ENCODE measurements around the gene TSSK1B.

The TSSK1B gene

GRCh38 chr5:113397046-113397445, 37.7 kb downstream of the TSSK1B start:
- no peak for DNase-seq (ENCODE audit: extremely low read depth, insufficient read length)
- Histone ChIP-seq H3K36me3 (ENCODE audit: control insufficient read depth, insufficient read depth, low read length) (no peaks in the 10 kb centered on the region), H3K27me3 (replicated peaks; ENCODE audit: control insufficient read depth, insufficient read depth, low read length) (no peaks in the 10 kb centered on the region), H3K4me3 (replicated peaks; ENCODE audit: low read depth, low read length) (no peak overlapping the region)
- no peak for TF ChIP-seq CTCF (IDR thresholded peaks at IDR 0.05; ENCODE audit: insufficient read depth, low read length, poor library complexity, severe bottlenecking)

- Histone ChIP-seq H3K27me3 (replicated peaks; ENCODE audit: control insufficient read depth, insufficient read depth, low read length) (no peaks in the 10 kb centered on the region), H3K4me3 (replicated peaks; ENCODE audit: low read depth, low read length) (no peak overlapping the region), H3K36me3 (ENCODE audit: control insufficient read depth, insufficient read depth, low read length) (no peaks in the 10 kb centered on the region)
- no peak for TF ChIP-seq CTCF (IDR thresholded peaks at IDR 0.05; ENCODE audit: insufficient read depth, low read length, poor library complexity, severe bottlenecking)
- no peak for DNase-seq (ENCODE audit: extremely low read depth, insufficient read length)
Observed at GRCh38 chr5:113394658-113395057, 40.1 kb downstream of the TSSK1B start.

- DNase-seq (ENCODE audit: extremely low read depth, insufficient read length), result no peak
- Histone ChIP-seq H3K4me3 (replicated peaks; ENCODE audit: low read depth, low read length) (no peak overlapping the region), H3K27me3 (replicated peaks; ENCODE audit: control insufficient read depth, insufficient read depth, low read length) (no peaks in the 10 kb centered on the region), H3K36me3 (ENCODE audit: control insufficient read depth, insufficient read depth, low read length) (no peaks in the 10 kb centered on the region)
- no peak for TF ChIP-seq CTCF (IDR thresholded peaks at IDR 0.05; ENCODE audit: insufficient read depth, low read length, poor library complexity, severe bottlenecking)
Observed at GRCh38 chr5:113390224-113390623, 44.6 kb downstream of the TSSK1B start.

GRCh38 chr5:113389116-113389515, 45.7 kb downstream of the TSSK1B start:
- no peak overlapping the region for H3K4me3 ChIP-seq (replicated peaks; ENCODE audit: low read depth, low read length)
- DNase-seq (ENCODE audit: extremely low read depth, insufficient read length), result no peak
- H3K36me3 ChIP-seq (ENCODE audit: control insufficient read depth, insufficient read depth, low read length), result no peaks in the 10 kb centered on the region
- no peaks in the 10 kb centered on the region for H3K27me3 ChIP-seq (replicated peaks; ENCODE audit: control insufficient read depth, insufficient read depth, low read length)
- TF ChIP-seq CTCF (IDR thresholded peaks at IDR 0.05; ENCODE audit: insufficient read depth, low read length, poor library complexity, severe bottlenecking), result no peak

GRCh38 chr5:113387844-113388243, 46.9 kb downstream of the TSSK1B start:
- no peak for TF ChIP-seq CTCF (IDR thresholded peaks at IDR 0.05; ENCODE audit: insufficient read depth, low read length, poor library complexity, severe bottlenecking)
- Histone ChIP-seq H3K36me3 (ENCODE audit: control insufficient read depth, insufficient read depth, low read length) (no peaks in the 10 kb centered on the region), H3K27me3 (replicated peaks; ENCODE audit: control insufficient read depth, insufficient read depth, low read length) (no peaks in the 10 kb centered on the region), H3K4me3 (replicated peaks; ENCODE audit: low read depth, low read length) (no peak overlapping the region)
- DNase-seq (ENCODE audit: extremely low read depth, insufficient read length), result no peak

- DNase-seq (ENCODE audit: extremely low read depth, insufficient read length), result no peak
- Histone ChIP-seq H3K27me3 (replicated peaks; ENCODE audit: control insufficient read depth, insufficient read depth, low read length) (no peaks in the 10 kb centered on the region), H3K4me3 (replicated peaks; ENCODE audit: low read depth, low read length) (no peak overlapping the region), H3K36me3 (ENCODE audit: control insufficient read depth, insufficient read depth, low read length) (no peaks in the 10 kb centered on the region)
- no peak for TF ChIP-seq CTCF (IDR thresholded peaks at IDR 0.05; ENCODE audit: insufficient read depth, low read length, poor library complexity, severe bottlenecking)
Observed at GRCh38 chr5:113384782-113385285, 50.0 kb downstream of the TSSK1B start.
